Thoracic aorta (tissue), 2 donors: ENCODE data around the gene SPANXN3. TPM values are rescaled to one million over a fixed set of nuclear protein-coding genes. Genes with fewer than 3 reads are reported as not detected.
"Not testable (repeated sequence)": the region's sequence is repeated elsewhere in the genome, so short reads cannot be mapped to it uniquely, and the experiment has no call there.

Experiments
- ATAC-seq: fragments of 150-250 bp; one replicate; pipeline ENCODE4 v1.8.0; 2017; ENCODE audit warnings: low read depth; ENCODE audit not compliant: insufficient number of reproducible peaks, low FRiP score
- DNase-seq: peaks from one replicate; pipeline ENCODE4 v3.0.0-alpha.2; 2020; ENCODE audit warnings: low spot score
- H3K27ac ChIP-seq, 2 donors: fragments of 200-600 bp; sonication (generic); 1 replicate in 1 of 2; 2 replicates in 1 of 2; pipeline ENCODE4 v1.5.1; 2016; ENCODE audit warnings: mild to moderate bottlenecking in 2 of 2, moderate library complexity in 2 of 2
- H3K27me3 ChIP-seq: fragments of 200-600 bp; sonication (generic); replicated peaks from 2 replicates; pipeline ENCODE4 v1.6.0; 2016; ENCODE audit warnings: mild to moderate bottlenecking; ENCODE audit not compliant: insufficient read depth
- H3K36me3 ChIP-seq: fragments of 200-600 bp; sonication (generic); one replicate; pipeline ENCODE4 v1.5.1; 2016
- H3K4me1 ChIP-seq, 2 donors: fragments of 200-600 bp; sonication (generic); 1 replicate in 1 of 2; 2 replicates in 1 of 2; pipeline versions ENCODE4 v1.5.1 to v1.6.0; 2016; ENCODE audit warnings: low read depth in 2 of 2, mild to moderate bottlenecking in 1 of 2; ENCODE audit not compliant: control insufficient read depth in 1 of 2
- H3K4me3 ChIP-seq: fragments of 200-600 bp; sonication (generic); 2 replicates; pipeline ENCODE4 v1.5.1; 2016; ENCODE audit warnings: mild to moderate bottlenecking
- H3K9me3 ChIP-seq: fragments of 200-600 bp; sonication (generic); 2 replicates; pipeline ENCODE4 v1.5.1; 2016
- CTCF ChIP-seq: fragments of 200-600 bp; sonication (generic); IDR thresholded peaks from one replicate; pipeline ENCODE4 v1.5.1; 2019; ENCODE audit warnings: antibody characterized with exemption
- total RNA-seq, 2 donors: library from RNA; depleted of rRNA; stranded (reverse); fragments of >200 nt; gene quantifications; one replicate each; pipeline versions ENCODE4 v1.1.0 to v1.2.3, GENCODE V29; 2016

The SPANXN3 gene, protein sequence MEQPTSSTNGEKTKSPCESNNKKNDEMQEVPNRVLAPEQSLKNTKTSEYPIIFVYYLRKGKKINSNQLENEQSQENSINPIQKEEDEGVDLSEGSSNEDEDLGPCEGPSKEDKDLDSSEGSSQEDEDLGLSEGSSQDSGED
- total RNA-seq: not detected

DNA sequence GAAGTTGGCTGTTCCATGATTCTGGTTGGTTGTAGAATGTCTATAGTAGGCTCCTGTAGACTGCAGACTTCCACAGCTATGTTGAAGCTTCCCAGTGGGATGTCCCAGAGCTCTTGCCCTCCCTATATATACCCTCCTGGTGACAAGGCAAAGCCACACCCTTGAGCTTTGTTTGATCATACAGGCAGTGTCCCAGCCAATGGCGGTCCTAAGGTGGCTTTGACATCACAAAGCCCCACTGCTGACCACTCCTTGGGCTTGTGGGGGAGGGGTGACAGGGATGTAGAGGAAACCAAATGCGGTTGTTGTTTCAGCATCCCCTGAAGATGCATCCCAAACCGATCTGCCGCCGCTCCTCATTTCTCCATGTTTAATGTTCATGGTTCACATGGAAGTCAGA, at the start of gene SPANXN3:
TSS of gene SPANXN3 (minus strand) at position 101 of the 400 bp plus-strand sequence. CDS start at position 17, 84 bp downstream.
- not testable (repeated sequence) for H3K9me3 ChIP-seq, ATAC-seq, H3K4me3 ChIP-seq, DNase-seq, H3K4me1 ChIP-seq, H3K27me3 ChIP-seq, H3K36me3 ChIP-seq, H3K27ac ChIP-seq

GRCh38 chrX:143536176-143536575, 18.9 kb upstream of the SPANXN3 start:
- no peak overlapping the region for H3K4me3 ChIP-seq
- no peak for TF ChIP-seq CTCF
- no peak overlapping the region for H3K27ac ChIP-seq
- DNase-seq (no peak), ATAC-seq (no peak)
- H3K9me3 ChIP-seq: no peaks in the 10 kb centered on the region
- no peaks in the 10 kb centered on the region for H3K36me3 ChIP-seq
- H3K4me1 ChIP-seq: no peaks in the 10 kb centered on the region
- no peaks in the 10 kb centered on the region for H3K27me3 ChIP-seq

DNA sequence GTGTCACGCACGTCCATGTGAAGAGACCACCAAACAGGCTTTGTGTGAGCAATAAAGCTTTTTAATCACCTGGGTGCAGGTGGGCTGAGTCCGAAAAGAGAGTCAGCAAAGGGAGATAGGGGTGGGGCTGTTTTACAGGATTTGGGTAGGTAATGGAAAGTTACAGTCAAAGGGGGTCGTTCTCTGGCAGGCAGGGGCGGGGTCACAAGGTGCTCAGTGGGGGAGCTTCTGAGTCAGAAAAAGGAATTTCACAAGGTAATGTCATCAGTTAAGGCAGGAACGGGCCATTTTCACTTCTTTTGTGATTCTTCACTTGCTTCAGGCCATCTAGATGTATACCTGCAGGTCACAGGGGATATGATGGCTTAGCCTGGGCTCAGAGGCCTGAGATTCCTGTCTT, 15.1 kb downstream of the SPANXN3 start:
- not testable (repeated sequence) for ATAC-seq, H3K9me3 ChIP-seq, H3K36me3 ChIP-seq, DNase-seq, H3K4me3 ChIP-seq, H3K27ac ChIP-seq, H3K27me3 ChIP-seq, H3K4me1 ChIP-seq

DNA sequence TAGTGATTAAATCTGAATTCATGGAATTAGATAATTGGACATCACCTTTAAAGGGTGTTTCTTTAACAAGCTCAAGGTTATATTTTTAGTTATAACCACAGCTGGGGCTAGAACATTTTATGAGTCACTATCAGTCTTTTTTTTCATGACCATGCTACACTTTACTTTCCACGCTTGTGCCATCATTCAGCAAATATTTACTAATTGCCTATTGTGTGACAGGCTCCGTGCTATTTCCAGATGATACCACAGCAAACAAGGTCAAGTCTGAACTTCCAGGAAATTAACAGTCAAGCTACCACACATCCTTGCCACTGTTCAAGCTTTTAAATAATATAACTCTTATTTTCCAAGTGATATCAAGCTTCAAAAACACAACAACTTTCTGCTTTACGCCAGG, 16.5 kb downstream of the SPANXN3 start:
- Histone ChIP-seq H3K4me1 (no peaks in the 10 kb centered on the region), H3K9me3 (no peaks in the 10 kb centered on the region), H3K27me3 (no peaks in the 10 kb centered on the region), H3K27ac (no peak overlapping the region), H3K4me3 (no peak overlapping the region), H3K36me3 (no peaks in the 10 kb centered on the region)
- ATAC-seq: no peak
- no peak for DNase-seq
- TF ChIP-seq CTCF: no peak

GRCh38 chrX:143486105-143486504, 31.2 kb downstream of the SPANXN3 start:
- Histone ChIP-seq H3K4me3 (no peak overlapping the region), H3K27ac (no peak overlapping the region), H3K27me3 (no peaks in the 10 kb centered on the region), H3K4me1 (no peaks in the 10 kb centered on the region), H3K9me3 (no peaks in the 10 kb centered on the region), H3K36me3 (no peaks in the 10 kb centered on the region)
- no peak for DNase-seq
- ATAC-seq: no peak
- no peak for TF ChIP-seq CTCF

DNA sequence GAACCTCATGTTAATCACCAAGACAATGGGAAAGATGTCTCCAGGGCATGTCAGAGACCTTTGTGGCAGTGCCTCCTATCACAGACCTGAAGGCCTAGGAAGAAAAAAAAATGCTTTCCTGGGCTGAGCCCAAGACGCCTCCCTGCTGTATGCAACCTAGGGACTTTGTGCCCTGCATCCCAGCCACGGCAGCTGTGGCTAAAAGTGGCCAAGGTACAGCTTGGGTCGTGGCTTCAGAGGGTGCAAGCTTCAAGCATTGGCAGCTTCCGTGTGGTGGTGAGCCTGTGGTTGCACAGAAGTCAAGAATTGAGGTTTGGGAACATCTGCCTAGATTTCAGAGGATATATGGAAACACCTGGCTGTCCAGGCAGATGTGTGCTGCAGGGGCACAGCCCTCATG, 40.5 kb downstream of the SPANXN3 start:
- Histone ChIP-seq H3K9me3 (no peaks in the 10 kb centered on the region), H3K4me1 (no peaks in the 10 kb centered on the region), H3K4me3 (no peak overlapping the region), H3K27me3 (no peaks in the 10 kb centered on the region), H3K27ac (no peak overlapping the region), H3K36me3 (no peaks in the 10 kb centered on the region)
- no peak for TF ChIP-seq CTCF
- DNase-seq: no peak
- ATAC-seq: no peak
